ENCODE results near the gene CBX7. TPM values are rescaled to one million over a fixed set of nuclear protein-coding genes. Genes with fewer than 3 reads are reported as not detected.
A peak's percentile ranks its signal among the peaks of the same experiment; 100 is the strongest.

The CBX7 gene
- total and polyA plus RNA-seq, 2 donors = 4.2 to 34.5 TPM

DNA sequence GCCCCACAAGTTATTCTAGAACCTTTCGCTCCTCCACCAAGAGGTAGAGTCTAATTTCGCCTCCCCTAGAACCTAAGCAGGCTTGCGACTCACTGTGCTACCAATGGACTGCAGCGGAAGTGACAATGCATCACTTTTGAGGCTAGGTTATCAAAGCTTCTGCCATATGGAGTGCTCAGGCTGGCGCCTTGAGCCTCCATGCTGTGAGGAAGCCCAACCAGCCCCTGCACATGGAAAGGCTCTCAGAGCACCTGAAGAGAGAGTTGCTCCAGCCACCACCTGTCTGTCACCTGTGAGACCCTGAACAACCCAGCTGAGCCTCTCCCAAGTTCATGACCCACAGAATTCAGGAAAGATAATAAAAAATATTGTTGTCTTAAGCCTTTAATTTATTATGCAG, 29.3 kb upstream of the CBX7 start:
- no peak for DNase-seq (ENCODE audit: low read depth in 6 of 9, low spot score in 9 of 9)
- H3K4me1 ChIP-seq (ENCODE audit: control insufficient read depth in 2 of 2, insufficient read depth in 2 of 2, low read length in 2 of 2) = no peaks in the 10 kb centered on the region

DNA sequence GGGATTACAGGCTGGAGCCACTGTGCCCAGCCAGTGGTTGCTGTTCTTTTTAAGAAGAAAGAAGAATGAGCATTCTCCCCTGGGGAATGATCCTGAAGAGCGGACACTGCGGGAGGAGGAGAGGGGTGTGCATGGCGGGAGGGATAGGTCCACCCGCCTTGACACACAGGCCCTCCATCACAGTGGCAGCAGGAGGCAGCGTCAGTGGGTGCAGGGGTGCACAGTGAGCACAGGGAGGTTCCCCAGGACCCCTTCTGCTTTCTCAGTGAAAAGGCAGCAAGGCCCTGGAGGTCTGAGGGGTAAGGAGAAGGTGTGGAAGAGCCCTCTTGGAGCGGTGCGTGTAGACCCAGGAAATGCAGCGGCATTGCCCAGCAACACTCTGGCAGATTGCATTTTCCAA, 28.9 kb upstream of the CBX7 start:
- H3K27ac ChIP-seq (ENCODE audit: low read depth in 1 of 2, low read length in 1 of 2) = no peak overlapping the region
- no peak overlapping the region for H3K4me3 ChIP-seq (ENCODE audit: low read length in 2 of 2)
- H3K27me3 ChIP-seq (ENCODE audit: control insufficient read depth in 2 of 2, insufficient read depth in 1 of 2, low read length in 1 of 2) = peaks cover 0 to 19% of the 10 kb centered on the region in 2 donors
- peaks cover 1 to 17% of the 10 kb centered on the region in 2 donors for H3K9me3 ChIP-seq (ENCODE audit: control insufficient read depth in 2 of 2, insufficient read depth in 1 of 2, low read length in 1 of 2)
- H3K36me3 ChIP-seq (ENCODE audit: control insufficient read depth in 2 of 2, insufficient read depth in 2 of 2, low read length in 1 of 2) = no peaks in the 10 kb centered on the region
- no peaks in the 10 kb centered on the region for H3K4me1 ChIP-seq (ENCODE audit: control insufficient read depth in 2 of 2, insufficient read depth in 2 of 2, low read length in 2 of 2)
- DNase-seq (ENCODE audit: low read depth in 6 of 9, low spot score in 9 of 9) = no peak
- 98% methylated on average over 8 of the region's 8 CpGs for WGBS

More for the DNA sequence above, 29.3 kb upstream of the CBX7 start:
- no peak overlapping the region for H3K4me3 ChIP-seq (ENCODE audit: low read length in 2 of 2)
- 91% methylated on average over 5 of the region's 5 CpGs for WGBS
- H3K27me3 ChIP-seq (ENCODE audit: control insufficient read depth in 2 of 2, insufficient read depth in 1 of 2, low read length in 1 of 2) = peaks cover 0 to 19% of the 10 kb centered on the region in 2 donors
- no peak overlapping the region for H3K27ac ChIP-seq (ENCODE audit: low read depth in 1 of 2, low read length in 1 of 2)
- H3K36me3 ChIP-seq (ENCODE audit: control insufficient read depth in 2 of 2, insufficient read depth in 2 of 2, low read length in 1 of 2) = no peaks in the 10 kb centered on the region
- peaks cover 1 to 20% of the 10 kb centered on the region in 2 donors for H3K9me3 ChIP-seq (ENCODE audit: control insufficient read depth in 2 of 2, insufficient read depth in 1 of 2, low read length in 1 of 2)

DNA sequence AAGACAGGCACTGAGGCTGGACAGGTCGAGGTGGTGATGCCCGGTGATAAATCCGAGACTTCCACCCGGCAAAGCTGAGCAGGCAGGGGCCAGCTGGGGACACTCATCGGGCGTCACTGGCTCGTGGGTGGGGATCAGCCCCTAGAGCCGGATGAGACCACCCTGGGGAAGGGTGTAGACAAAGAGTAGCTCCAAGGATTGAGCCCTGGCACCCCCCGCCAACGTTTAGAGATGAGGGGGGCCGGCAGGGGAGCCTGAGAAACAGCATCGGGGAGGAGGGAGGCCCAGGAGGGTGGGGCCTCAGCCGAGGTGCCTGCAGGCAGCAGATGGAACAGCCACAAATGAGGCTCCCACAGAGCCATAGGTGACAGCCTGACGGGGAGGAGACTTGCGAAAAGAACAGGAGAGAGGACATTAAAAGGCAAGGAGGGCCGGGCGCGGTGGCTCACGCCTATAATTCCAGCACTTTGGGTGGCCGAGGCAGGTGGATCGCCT, 27.4 kb upstream of the CBX7 start:
- no peak overlapping the region for H3K27ac ChIP-seq (ENCODE audit: low read depth in 1 of 2, low read length in 1 of 2)
- H3K4me3 ChIP-seq (ENCODE audit: low read length in 2 of 2) = no peak overlapping the region
- no peaks in the 10 kb centered on the region for H3K36me3 ChIP-seq (ENCODE audit: control insufficient read depth in 2 of 2, insufficient read depth in 2 of 2, low read length in 1 of 2)
- 85% methylated on average over 21 of the region's 21 CpGs for WGBS
- H3K9me3 ChIP-seq (ENCODE audit: control insufficient read depth in 2 of 2, insufficient read depth in 1 of 2, low read length in 1 of 2) = peaks cover 1 to 17% of the 10 kb centered on the region in 2 donors
- H3K4me1 ChIP-seq (ENCODE audit: control insufficient read depth in 2 of 2, insufficient read depth in 2 of 2, low read length in 2 of 2) = peaks cover under 1 to 6% of the 10 kb centered on the region in 2 donors
- no peak for DNase-seq (ENCODE audit: low read depth in 6 of 9, low spot score in 9 of 9)
- H3K27me3 ChIP-seq (ENCODE audit: control insufficient read depth in 2 of 2, insufficient read depth in 1 of 2, low read length in 1 of 2) = peaks cover 0 to 11% of the 10 kb centered on the region in 2 donors

DNA sequence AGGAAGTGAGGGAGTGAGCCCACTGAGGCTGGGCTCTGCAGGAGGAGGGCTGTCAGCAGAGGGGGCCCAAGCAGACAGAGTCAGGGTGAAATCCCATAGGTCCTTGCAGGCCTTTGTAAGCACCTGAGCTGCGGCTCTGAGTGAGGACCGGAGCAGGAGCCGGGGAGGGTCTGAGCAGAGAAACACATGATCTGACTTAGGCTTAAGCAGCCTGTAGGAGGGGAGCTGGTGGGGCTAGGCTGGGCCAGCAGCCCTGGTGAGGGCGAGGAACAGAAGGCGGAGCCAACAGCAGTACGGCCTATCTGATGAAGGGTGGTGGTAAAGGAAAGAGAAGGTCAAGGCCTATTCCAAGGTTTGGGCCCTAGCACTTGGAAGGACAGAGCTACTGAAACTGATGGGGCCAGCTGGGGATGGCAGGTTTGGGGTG, 26.9 kb upstream of the CBX7 start:
- no peak overlapping the region for H3K4me3 ChIP-seq (ENCODE audit: low read length in 2 of 2)
- H3K36me3 ChIP-seq (ENCODE audit: control insufficient read depth in 2 of 2, insufficient read depth in 2 of 2, low read length in 1 of 2) = no peaks in the 10 kb centered on the region
- DNase-seq (ENCODE audit: low read depth in 6 of 9, low spot score in 9 of 9) = no peak
- 96% methylated on average over 6 of the region's 6 CpGs for WGBS
- H3K9me3 ChIP-seq (ENCODE audit: control insufficient read depth in 2 of 2, insufficient read depth in 1 of 2, low read length in 1 of 2) = peaks cover 1 to 17% of the 10 kb centered on the region in 2 donors
- peaks cover 0 to 7% of the 10 kb centered on the region in 2 donors for H3K27me3 ChIP-seq (ENCODE audit: control insufficient read depth in 2 of 2, insufficient read depth in 1 of 2, low read length in 1 of 2)
- H3K4me1 ChIP-seq (ENCODE audit: control insufficient read depth in 2 of 2, insufficient read depth in 2 of 2, low read length in 2 of 2) = peaks cover 5 to 11% of the 10 kb centered on the region in 2 donors
- no peak overlapping the region for H3K27ac ChIP-seq (ENCODE audit: low read depth in 1 of 2, low read length in 1 of 2)

DNA sequence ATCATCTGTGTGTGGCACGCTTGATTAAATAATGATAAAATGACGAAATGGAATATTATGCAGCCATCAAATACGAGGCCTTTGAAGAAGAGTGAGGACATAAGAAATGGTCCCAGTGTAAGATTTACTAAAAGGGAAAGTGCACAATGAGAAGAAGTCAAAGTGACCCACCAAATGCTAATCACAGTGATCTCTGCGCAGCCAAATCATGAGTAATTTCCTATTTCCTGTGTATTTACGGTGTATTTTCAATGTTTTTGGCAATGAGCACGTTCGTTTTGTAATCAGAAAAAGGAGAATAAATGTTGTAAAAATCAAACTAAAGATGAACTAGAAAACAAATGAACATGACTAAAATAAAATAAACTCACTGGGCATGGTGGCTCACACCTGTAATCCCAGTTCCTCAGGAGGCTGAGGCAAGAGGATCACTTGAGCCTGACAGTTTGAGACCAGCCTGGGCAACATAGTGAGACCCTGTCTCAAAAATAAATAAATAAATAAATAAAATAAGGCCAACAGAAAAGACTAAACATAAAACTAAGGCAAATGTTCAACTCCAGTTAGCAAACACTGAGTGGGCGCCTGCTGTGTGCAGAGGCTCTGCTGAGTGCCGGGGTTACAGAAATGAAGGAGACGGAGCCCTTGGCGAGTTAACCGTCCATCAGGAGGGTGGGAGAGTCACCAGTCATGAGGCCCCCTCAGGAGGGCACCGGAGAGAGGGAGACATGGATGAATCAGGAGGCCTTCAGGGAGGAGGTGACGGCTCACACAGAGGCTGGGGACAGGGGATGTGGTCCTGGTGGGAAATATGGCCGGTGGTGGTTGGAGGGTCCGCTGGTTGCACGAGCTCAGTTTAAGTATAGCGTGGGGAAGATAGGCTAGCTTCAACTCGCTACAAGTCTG, 26.0 kb upstream of the CBX7 start:
- Histone ChIP-seq H3K27ac (ENCODE audit: low read depth in 1 of 2, low read length in 1 of 2) (no peak overlapping the region), H3K27me3 (ENCODE audit: control insufficient read depth in 2 of 2, insufficient read depth in 1 of 2, low read length in 1 of 2) (peaks cover 0 to 2% of the 10 kb centered on the region in 2 donors), H3K4me3 (ENCODE audit: low read length in 2 of 2) (no peak overlapping the region), H3K36me3 (ENCODE audit: control insufficient read depth in 2 of 2, insufficient read depth in 2 of 2, low read length in 1 of 2) (no peaks in the 10 kb centered on the region), H3K4me1 (ENCODE audit: control insufficient read depth in 2 of 2, insufficient read depth in 2 of 2, low read length in 2 of 2) (peaks cover 13 to 20% of the 10 kb centered on the region in 2 donors), H3K9me3 (ENCODE audit: control insufficient read depth in 2 of 2, insufficient read depth in 1 of 2, low read length in 1 of 2) (peaks cover 1 to 13% of the 10 kb centered on the region in 2 donors)
- 93% methylated on average over 19 of the region's 19 CpGs for WGBS
- no peak for DNase-seq (ENCODE audit: low read depth in 6 of 9, low spot score in 9 of 9)

DNA sequence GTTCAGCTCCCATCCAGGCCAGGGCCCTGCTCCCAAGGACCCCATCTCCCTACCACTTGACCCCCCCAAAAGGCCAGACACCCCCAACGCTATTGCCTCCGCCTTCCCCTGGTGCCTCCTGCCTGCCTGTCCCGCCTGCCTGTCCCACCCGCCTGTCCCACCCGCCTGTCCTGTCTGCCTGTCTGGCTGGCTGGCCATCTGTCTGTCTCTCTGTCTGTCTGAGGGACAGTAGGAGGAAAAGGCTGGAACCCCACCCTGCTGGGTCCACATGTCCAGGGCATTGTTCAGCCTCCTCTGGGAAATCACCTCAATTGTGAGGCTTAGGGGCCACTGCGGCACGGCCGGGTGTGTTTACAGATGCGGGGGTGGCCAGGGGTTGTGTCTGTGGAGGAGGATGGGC, 25.3 kb upstream of the CBX7 start:
- no peak overlapping the region for H3K27ac ChIP-seq (ENCODE audit: low read depth in 1 of 2, low read length in 1 of 2)
- 97% methylated on average over 9 of the region's 9 CpGs for WGBS
- no peaks in the 10 kb centered on the region for H3K36me3 ChIP-seq (ENCODE audit: control insufficient read depth in 2 of 2, insufficient read depth in 2 of 2, low read length in 1 of 2)
- no peak overlapping the region for H3K4me3 ChIP-seq (ENCODE audit: low read length in 2 of 2)
- peaks cover 1 to 13% of the 10 kb centered on the region in 2 donors for H3K9me3 ChIP-seq (ENCODE audit: control insufficient read depth in 2 of 2, insufficient read depth in 1 of 2, low read length in 1 of 2)
- H3K4me1 ChIP-seq (ENCODE audit: control insufficient read depth in 2 of 2, insufficient read depth in 2 of 2, low read length in 2 of 2) = peaks cover 13 to 27% of the 10 kb centered on the region in 2 donors
- peaks cover 0 to 2% of the 10 kb centered on the region in 2 donors for H3K27me3 ChIP-seq (ENCODE audit: control insufficient read depth in 2 of 2, insufficient read depth in 1 of 2, low read length in 1 of 2)
- no peak for DNase-seq (ENCODE audit: low read depth in 6 of 9, low spot score in 9 of 9)

DNA sequence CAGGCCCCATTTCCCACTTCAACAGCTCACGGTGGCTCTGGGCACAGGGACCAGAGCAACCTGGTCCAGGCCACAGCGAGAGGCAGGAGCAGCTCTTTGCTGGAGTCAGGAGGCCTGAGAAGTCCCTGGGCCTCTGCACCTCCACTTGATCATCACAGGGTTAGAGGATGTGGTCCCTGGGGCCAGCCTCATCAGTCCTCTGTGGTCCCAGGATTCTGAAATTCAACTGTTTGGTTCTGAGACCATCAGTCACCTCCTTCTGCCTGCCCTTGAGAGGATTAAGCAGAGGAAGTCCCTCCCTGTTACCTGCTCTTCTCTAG, 24.9 kb upstream of the CBX7 start:
- Histone ChIP-seq H3K9me3 (ENCODE audit: control insufficient read depth in 2 of 2, insufficient read depth in 1 of 2, low read length in 1 of 2) (peaks cover 1 to 11% of the 10 kb centered on the region in 2 donors), H3K27me3 (ENCODE audit: control insufficient read depth in 2 of 2, insufficient read depth in 1 of 2, low read length in 1 of 2) (no peaks in the 10 kb centered on the region), H3K4me3 (ENCODE audit: low read length in 2 of 2) (no peak overlapping the region), H3K36me3 (ENCODE audit: control insufficient read depth in 2 of 2, insufficient read depth in 2 of 2, low read length in 1 of 2) (no peaks in the 10 kb centered on the region), H3K4me1 (ENCODE audit: control insufficient read depth in 2 of 2, insufficient read depth in 2 of 2, low read length in 2 of 2) (peaks cover 13 to 29% of the 10 kb centered on the region in 2 donors), H3K27ac (ENCODE audit: low read depth in 1 of 2, low read length in 1 of 2) (no peak overlapping the region)
- WGBS = 97% methylated on average over 2 of the region's 2 CpGs
- no peak for DNase-seq (ENCODE audit: low read depth in 6 of 9, low spot score in 9 of 9)

DNA sequence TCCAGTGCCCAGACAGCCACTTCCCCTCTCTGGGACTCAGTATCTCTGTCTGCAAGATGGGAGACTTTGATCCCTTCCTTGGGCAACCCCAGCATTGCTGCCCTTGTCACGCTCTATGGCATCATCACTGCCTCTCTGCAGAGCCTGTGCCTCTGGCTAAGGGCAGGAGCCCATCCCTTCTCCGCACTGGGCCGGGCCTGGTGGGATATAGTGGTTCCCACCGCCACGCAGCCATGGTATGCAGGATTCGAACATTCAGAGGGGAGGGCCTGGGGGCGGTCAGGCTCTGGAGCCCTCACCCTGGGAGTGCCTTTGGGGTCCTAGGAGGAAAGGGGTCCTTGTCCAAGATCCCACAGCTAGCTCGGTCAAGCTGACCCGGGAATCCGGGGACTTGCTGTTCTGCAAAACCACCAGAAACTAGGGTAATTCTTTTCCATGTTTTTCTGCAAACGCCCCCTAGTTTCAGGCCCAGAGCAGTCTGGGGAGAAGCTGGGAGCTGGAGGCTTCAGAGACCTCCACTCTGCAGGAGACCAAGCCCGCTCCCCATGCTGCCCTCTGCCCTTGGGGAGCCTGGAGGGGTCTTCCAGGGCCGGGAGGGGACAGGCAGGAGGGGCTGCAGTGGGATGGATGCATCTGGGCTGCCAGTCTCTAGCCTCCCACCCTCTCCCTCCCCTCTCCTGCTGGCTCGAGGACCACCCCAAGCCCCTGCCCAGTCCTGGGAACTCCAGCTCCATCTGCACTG, 24.4 kb upstream of the CBX7 start:
- Histone ChIP-seq H3K27me3 (ENCODE audit: control insufficient read depth in 2 of 2, insufficient read depth in 1 of 2, low read length in 1 of 2) (no peaks in the 10 kb centered on the region), H3K9me3 (ENCODE audit: control insufficient read depth in 2 of 2, insufficient read depth in 1 of 2, low read length in 1 of 2) (peaks cover 0 to 6% of the 10 kb centered on the region in 2 donors), H3K36me3 (ENCODE audit: control insufficient read depth in 2 of 2, insufficient read depth in 2 of 2, low read length in 1 of 2) (no peaks in the 10 kb centered on the region), H3K27ac (ENCODE audit: low read depth in 1 of 2, low read length in 1 of 2) (peak overlapping the region in 1 of 2 donors; percentile 47), H3K4me1 (ENCODE audit: control insufficient read depth in 2 of 2, insufficient read depth in 2 of 2, low read length in 2 of 2) (peaks cover 13 to 33% of the 10 kb centered on the region in 2 donors), H3K4me3 (ENCODE audit: low read length in 2 of 2) (no peak overlapping the region)
- no peak for DNase-seq (ENCODE audit: low read depth in 6 of 9, low spot score in 9 of 9)
- 95% methylated on average over 14 of the region's 14 CpGs for WGBS
